Endodermal cell (in vitro differentiated cells): ENCODE measurements around the gene A3GALT2. TPM values are rescaled to one million over a fixed set of nuclear protein-coding genes. Genes with fewer than 3 reads are reported as not detected.

Experiments used
- DNase-seq: peaks from one replicate; pipeline ENCODE4 v3.0.0-alpha.2; 2017
- H3K27ac ChIP-seq: 2 replicates; pipeline ENCODE4 v1.5.1; 2013; ENCODE audit warnings: mild to moderate bottlenecking, low read depth, low read length, moderate library complexity
- H3K27me3 ChIP-seq: 2 replicates; pipeline ENCODE4 v1.6.1; 2013; ENCODE audit warnings: mild to moderate bottlenecking, low read length, moderate library complexity; ENCODE audit not compliant: insufficient read depth, control insufficient read depth, poor library complexity, severe bottlenecking
- H3K36me3 ChIP-seq: 2 replicates; pipeline ENCODE4 v1.7.0; 2013; ENCODE audit warnings: mild to moderate bottlenecking, low read length, moderate library complexity; ENCODE audit not compliant: control insufficient read depth, insufficient read depth
- H3K4me1 ChIP-seq: one replicate; pipeline ENCODE4 v1.7.0; 2013; ENCODE audit warnings: low read length; ENCODE audit not compliant: control insufficient read depth, insufficient read depth
- H3K4me3 ChIP-seq: 2 replicates; pipeline ENCODE4 v1.5.1; 2013; ENCODE audit warnings: mild to moderate bottlenecking, low read length, moderate library complexity
- H3K9ac ChIP-seq: 2 replicates; pipeline ENCODE4 v1.6.1; 2013; ENCODE audit warnings: mild to moderate bottlenecking, low read length, moderate library complexity; ENCODE audit not compliant: poor library complexity, severe bottlenecking; ENCODE audit errors: extremely low read depth
- H3K9me3 ChIP-seq: 2 replicates; pipeline ENCODE4 v1.6.1; 2013; ENCODE audit warnings: mild to moderate bottlenecking, low read length, moderate library complexity; ENCODE audit not compliant: control insufficient read depth
- H3K27ac Mint-ChIP-seq: 2 replicates; pipeline ENCODE4 v1.8.0; 2020; ENCODE audit warnings: mixed read lengths
- H3K27me3 Mint-ChIP-seq: 2 replicates; pipeline ENCODE4 v1.8.0; 2021; ENCODE audit warnings: mild to moderate bottlenecking, mixed read lengths; ENCODE audit not compliant: insufficient read depth
- H3K36me3 Mint-ChIP-seq: 2 replicates; pipeline ENCODE4 v1.8.0; 2020; ENCODE audit warnings: low read depth, mixed read lengths
- H3K4me1 Mint-ChIP-seq: 2 replicates; pipeline ENCODE4 v1.8.0; 2020; ENCODE audit warnings: mixed read lengths
- H3K4me3 Mint-ChIP-seq: 2 replicates; pipeline ENCODE4 v1.8.0; 2020; ENCODE audit warnings: mild to moderate bottlenecking, moderate library complexity, mixed read lengths
- H3K9me3 Mint-ChIP-seq: 2 replicates; pipeline ENCODE4 v1.8.0; 2020; ENCODE audit warnings: mild to moderate bottlenecking, mixed read lengths
- WGBS, 2 experiments: methylation state at CpG; one replicate each; pipeline versions ENCODE4 v1.1.5 to v1.1.7; 2013; ENCODE audit warnings: missing lambda C conversion rate in 2 of 2, mixed read lengths in 1 of 2; ENCODE audit not compliant: insufficient coverage in 1 of 2, insufficient read length in 1 of 2; 5-methylcytosine and 5-hydroxymethylcytosine counted together
- long read RNA-seq, 4 experiments: library from polyadenylated mRNA in 2 of 4; library from RNA in 1 of 4; library from capped mRNA in 1 of 4; stranded (forward) in 3 of 4; unstranded in 1 of 4; transcript quantifications; one replicate each; pipeline ENCODE4 v2.0.0, GENCODE V29; 2020 to 2021; ENCODE audit warnings: inconsistent platforms in 1 of 4
- polyA plus RNA-seq, 2 experiments: library from polyadenylated mRNA; stranded (reverse); fragments of 50-300 nt; gene quantifications; one replicate each; pipeline ENCODE4 v1.2.3, GENCODE V29; 2013
- total RNA-seq, 2 donors: library from RNA; stranded (reverse); fragmentation: NEBNext Ultra II Directional in 1 of 2; extraction: Animal tissue kit (Norgen Biotek cat#: 25700) in 1 of 2; gene quantifications; 2 replicates in 1 of 2; 3 replicates in 1 of 2; pipeline ENCODE4 v1.2.1, GENCODE V29; 2021
- TF ChIP-seq, protein P1 (sequence below): fragments of 200-600 bp; sonication (generic); conservative IDR thresholded peaks from 2 replicates; pipeline ENCODE4 v1.5.0; 2021; ENCODE audit warnings: antibody characterized with exemption, mild to moderate bottlenecking

A3GALT2 gene
- not detected for total RNA-seq
- polyA plus RNA-seq (2013, experiment 1 of 2), result not detected
- polyA plus RNA-seq (2013, experiment 2 of 2), result not detected
- long read RNA-seq, experiment 1, partial matches to known transcripts, result 0 of 1 reads
- long read RNA-seq, experiment 1, other reads (novel, unspliced or antisense), result 1 of 1 reads
- long read RNA-seq, experiment 2, result 0 reads
- long read RNA-seq, experiment 3, result 0 reads
- long read RNA-seq, experiment 4, result 0 reads

DNA sequence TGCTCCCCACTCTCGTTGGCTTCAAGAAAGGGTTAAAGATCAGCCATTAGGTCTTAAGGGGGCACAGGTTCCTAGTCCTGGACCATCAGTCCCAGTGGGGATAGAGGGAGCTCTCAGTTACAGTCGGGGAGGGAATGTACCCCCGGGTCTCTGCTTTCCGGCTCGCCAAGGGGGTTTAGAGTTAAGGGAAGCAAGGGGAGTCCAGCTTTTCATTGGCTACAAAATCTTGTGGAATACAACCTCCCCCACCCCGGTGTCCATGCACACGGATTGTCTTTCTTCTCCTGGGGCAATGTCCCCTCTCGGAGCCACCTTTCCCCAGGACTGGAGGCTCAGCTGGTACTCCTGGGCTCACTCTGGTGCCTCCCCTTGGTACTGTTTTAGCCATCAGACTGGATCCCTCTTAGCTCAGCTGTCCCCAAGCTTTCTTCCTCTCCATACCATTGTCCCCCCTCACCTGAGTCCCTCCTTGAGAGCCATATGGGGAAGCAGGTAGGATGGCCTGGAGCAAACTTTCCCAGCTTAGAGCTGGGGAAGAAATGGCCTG, at the start of gene A3GALT2:
A3GALT2 (minus strand) TSS at position 480 of the 547 bp plus-strand sequence; CDS start at position 480, 0 bp downstream.
- H3K4me3 Mint-ChIP-seq, result no peak within 1 kb of the TSS

DNA sequence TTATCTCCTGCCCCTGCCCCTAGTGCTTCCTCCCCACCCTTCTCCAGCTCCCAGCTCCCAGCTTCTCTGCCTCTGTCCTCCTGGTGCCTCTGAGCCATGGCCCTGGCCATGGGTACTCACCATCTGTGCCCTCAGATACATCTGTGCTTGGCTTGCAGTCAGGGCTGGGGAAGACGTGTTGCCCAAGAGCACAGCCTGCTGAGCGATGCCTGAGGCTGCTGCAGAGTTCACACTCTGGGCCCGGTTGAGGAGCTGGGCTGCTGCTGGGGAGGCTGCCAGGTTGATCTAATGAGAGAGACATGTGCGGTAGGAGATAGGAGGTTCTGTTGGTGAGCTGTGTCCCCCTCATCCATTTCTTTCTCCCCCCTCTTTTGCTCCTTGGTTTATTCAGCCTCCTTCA, 49.4 kb upstream of the A3GALT2 start:
- Histone ChIP-seq H3K27ac (no peak overlapping the region), H3K9ac (no peak overlapping the region), H3K27me3 (peaks cover 14% of the 10 kb centered on the region), H3K4me3 (no peak overlapping the region), H3K4me1 (peaks cover 12% of the 10 kb centered on the region), H3K9me3 (no peaks in the 10 kb centered on the region), H3K36me3 (no peaks in the 10 kb centered on the region)
- H3K27me3 Mint-ChIP-seq, result peaks cover 52% of the 10 kb centered on the region
- no peaks in the 10 kb centered on the region for H3K36me3 Mint-ChIP-seq
- WGBS, 2 experiments, result 86% methylated on average over 3 of the region's 4 CpGs; no CpG with 5 or more reads in 1 of the 2 experiments
- H3K9me3 Mint-ChIP-seq, result no peaks in the 10 kb centered on the region
- TF ChIP-seq, protein P1, sequence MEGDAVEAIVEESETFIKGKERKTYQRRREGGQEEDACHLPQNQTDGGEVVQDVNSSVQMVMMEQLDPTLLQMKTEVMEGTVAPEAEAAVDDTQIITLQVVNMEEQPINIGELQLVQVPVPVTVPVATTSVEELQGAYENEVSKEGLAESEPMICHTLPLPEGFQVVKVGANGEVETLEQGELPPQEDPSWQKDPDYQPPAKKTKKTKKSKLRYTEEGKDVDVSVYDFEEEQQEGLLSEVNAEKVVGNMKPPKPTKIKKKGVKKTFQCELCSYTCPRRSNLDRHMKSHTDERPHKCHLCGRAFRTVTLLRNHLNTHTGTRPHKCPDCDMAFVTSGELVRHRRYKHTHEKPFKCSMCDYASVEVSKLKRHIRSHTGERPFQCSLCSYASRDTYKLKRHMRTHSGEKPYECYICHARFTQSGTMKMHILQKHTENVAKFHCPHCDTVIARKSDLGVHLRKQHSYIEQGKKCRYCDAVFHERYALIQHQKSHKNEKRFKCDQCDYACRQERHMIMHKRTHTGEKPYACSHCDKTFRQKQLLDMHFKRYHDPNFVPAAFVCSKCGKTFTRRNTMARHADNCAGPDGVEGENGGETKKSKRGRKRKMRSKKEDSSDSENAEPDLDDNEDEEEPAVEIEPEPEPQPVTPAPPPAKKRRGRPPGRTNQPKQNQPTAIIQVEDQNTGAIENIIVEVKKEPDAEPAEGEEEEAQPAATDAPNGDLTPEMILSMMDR, result no peak
- no peak overlapping the region for H3K27ac Mint-ChIP-seq
- DNase-seq, result no peak
- no peak overlapping the region for H3K4me3 Mint-ChIP-seq
- H3K4me1 Mint-ChIP-seq, result peaks cover 18% of the 10 kb centered on the region

More for the DNA sequence above, at the start of gene A3GALT2:
- Histone ChIP-seq H3K9me3 (no peaks in the 10 kb centered on the region), H3K9ac (no peak within 1 kb of the TSS), H3K36me3 (peaks cover 24% of the 10 kb centered on the region), H3K4me3 (no peak within 1 kb of the TSS), H3K27ac (peak within 1 kb of the TSS; percentile 44), H3K4me1 (no peaks in the 10 kb centered on the region), H3K27me3 (no peaks in the 10 kb centered on the region)
- Mint-ChIP-seq H3K36me3 (peaks cover 24% of the 10 kb centered on the region), H3K27ac (no peak within 1 kb of the TSS), H3K4me1 (no peaks in the 10 kb centered on the region), H3K27me3 (peaks cover 33% of the 10 kb centered on the region), H3K9me3 (no peaks in the 10 kb centered on the region)
- WGBS, 2 experiments, result 92% methylated on average over 6 to 8 of the region's 8 CpGs
- no peak for DNase-seq
- TF ChIP-seq, protein P1, result no peak

DNA sequence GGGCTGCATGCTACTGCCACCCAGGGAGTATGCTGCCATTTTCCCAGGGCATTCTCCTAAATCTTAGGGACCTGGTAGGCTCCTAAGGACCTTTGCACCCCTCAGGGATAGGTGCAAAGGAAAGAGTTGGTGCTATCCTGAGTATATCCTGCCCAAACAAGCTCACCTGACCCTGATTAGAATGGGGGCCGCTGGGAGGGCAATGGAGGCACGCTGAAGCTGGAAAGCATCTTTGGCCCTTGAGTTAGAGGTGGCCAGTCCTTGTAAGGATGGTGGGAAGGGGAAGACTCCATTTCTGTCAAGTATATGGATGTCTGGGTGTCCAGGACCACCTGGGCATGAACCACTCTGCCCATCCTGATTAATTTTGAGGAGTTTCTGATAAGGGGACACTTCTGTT, 48.9 kb upstream of the A3GALT2 start:
- H3K4me3 ChIP-seq, result no peak overlapping the region
- H3K36me3 ChIP-seq, result no peaks in the 10 kb centered on the region
- TF ChIP-seq, protein P1, result no peak
- H3K9ac ChIP-seq, result no peak overlapping the region
- no peaks in the 10 kb centered on the region for H3K36me3 Mint-ChIP-seq
- H3K27me3 Mint-ChIP-seq, result peaks cover 56% of the 10 kb centered on the region
- peaks cover 16% of the 10 kb centered on the region for H3K4me1 ChIP-seq
- no peak overlapping the region for H3K27ac Mint-ChIP-seq
- H3K27me3 ChIP-seq, result peaks cover 14% of the 10 kb centered on the region
- H3K9me3 ChIP-seq, result no peaks in the 10 kb centered on the region
- DNase-seq, result no peak
- H3K27ac ChIP-seq, result no peak overlapping the region
- H3K4me1 Mint-ChIP-seq, result peaks cover 23% of the 10 kb centered on the region
- H3K9me3 Mint-ChIP-seq, result no peaks in the 10 kb centered on the region
- no peak overlapping the region for H3K4me3 Mint-ChIP-seq
- 93% methylated on average over 2 of the region's 2 CpGs; no CpG with 5 or more reads in 1 of the 2 experiments for WGBS, 2 experiments
